Activated T-helper 1 cell treated with anti-CD3 and anti-CD28 coated beads, Interleukin-12 subunit alpha, Interleukin-12 subunit beta, Interleukin-2, Interleukin-4 antibody, amounts not matched to agents 30 ng/mL and 10 ng/mL and 1 ng/mL, durations not matched to agents 14 hours and 24 hours and 36 hours (primary cell): Measurements from ENCODE around the gene TMEM150B. TPM values are rescaled to one million over a fixed set of nuclear protein-coding genes. Genes with fewer than 3 reads are reported as not detected.
A peak's percentile ranks its signal among the peaks of the same experiment; 100 is the strongest.

ENCODE experiments used
- DNase-seq: peaks from one replicate; pipeline ENCODE4 v3.0.0; 2021; ENCODE audit warnings: low spot score
- H3K27ac Mint-ChIP-seq: one replicate; pipeline ENCODE4 v1.8.0; 2021; ENCODE audit warnings: mild to moderate bottlenecking, mixed read lengths
- H3K27me3 Mint-ChIP-seq: one replicate; pipeline ENCODE4 v1.8.0; 2022; ENCODE audit warnings: mild to moderate bottlenecking, moderate library complexity, mixed read lengths; ENCODE audit not compliant: insufficient read depth
- H3K36me3 Mint-ChIP-seq: one replicate; pipeline ENCODE4 v1.8.0; 2021; ENCODE audit warnings: low read depth, mixed read lengths
- H3K4me1 Mint-ChIP-seq: one replicate; pipeline ENCODE4 v1.8.0; 2021; ENCODE audit warnings: low read depth, mixed read lengths
- H3K4me3 Mint-ChIP-seq: one replicate; pipeline ENCODE4 v1.8.0; 2021; ENCODE audit warnings: mild to moderate bottlenecking, moderate library complexity, mixed read lengths
- H3K9me3 Mint-ChIP-seq: one replicate; pipeline ENCODE4 v1.8.0; 2021; ENCODE audit warnings: mixed read lengths
- intact Hi-C: fragments of 100-400 bp; cut with micrococcal nuclease; formaldehyde crosslinking; loops from one replicate; pipeline ENCODE4 v1.15.1; 2024
- total RNA-seq: library from RNA; stranded (reverse); gene quantifications from 2 replicates; pipeline ENCODE4 v1.2.3, GENCODE V29; 2022

TMEM150B gene
- total RNA-seq, 1 donor from 2014 or later = not detected

DNA sequence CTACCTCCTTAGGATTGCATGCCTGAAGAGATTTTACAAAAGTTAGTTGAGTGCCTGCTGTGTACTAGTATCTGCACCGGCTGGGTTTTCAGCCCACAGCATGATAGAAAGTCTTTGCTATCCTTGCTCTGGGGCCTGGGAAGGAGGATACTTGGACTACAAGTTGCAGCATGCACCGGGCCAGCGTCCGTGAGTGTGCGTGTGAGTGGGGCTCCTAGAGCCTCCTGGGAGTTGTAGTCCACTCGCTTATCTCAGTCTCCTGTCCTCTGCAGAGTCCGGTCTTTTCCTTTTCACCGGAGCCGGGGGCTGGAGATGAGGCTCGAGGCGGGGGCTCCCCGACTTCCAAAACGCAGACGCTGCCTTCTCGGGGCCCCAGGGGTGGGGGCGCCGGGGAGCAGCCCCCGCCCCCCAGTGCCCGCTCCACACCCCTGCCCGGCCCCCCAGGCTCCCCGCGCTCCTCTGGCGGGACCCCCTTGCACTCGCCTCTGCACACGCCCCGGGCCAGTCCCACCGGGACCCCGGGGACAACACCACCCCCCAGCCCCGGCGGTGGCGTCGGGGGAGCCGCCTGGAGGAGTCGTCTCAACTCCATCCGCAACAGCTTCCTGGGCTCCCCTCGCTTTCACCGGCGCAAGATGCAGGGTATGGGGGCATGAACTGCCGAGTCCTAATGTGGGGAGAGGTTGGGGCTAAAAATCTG is 20.7 kb downstream of the TMEM150B start:
- DNase-seq = no peak
- Mint-ChIP-seq H3K36me3 (peaks cover 4% of the 10 kb centered on the region), H3K4me1 (peaks cover 17% of the 10 kb centered on the region), H3K4me3 (no peak overlapping the region), H3K9me3 (no peaks in the 10 kb centered on the region), H3K27me3 (no peaks in the 10 kb centered on the region), H3K27ac (no peak overlapping the region)
- intact Hi-C loops = loop anchor here (10.0 kb wide), 1 partner anchor 190 kb away; the partner anchor contains the start of gene PPP1R12C

DNA sequence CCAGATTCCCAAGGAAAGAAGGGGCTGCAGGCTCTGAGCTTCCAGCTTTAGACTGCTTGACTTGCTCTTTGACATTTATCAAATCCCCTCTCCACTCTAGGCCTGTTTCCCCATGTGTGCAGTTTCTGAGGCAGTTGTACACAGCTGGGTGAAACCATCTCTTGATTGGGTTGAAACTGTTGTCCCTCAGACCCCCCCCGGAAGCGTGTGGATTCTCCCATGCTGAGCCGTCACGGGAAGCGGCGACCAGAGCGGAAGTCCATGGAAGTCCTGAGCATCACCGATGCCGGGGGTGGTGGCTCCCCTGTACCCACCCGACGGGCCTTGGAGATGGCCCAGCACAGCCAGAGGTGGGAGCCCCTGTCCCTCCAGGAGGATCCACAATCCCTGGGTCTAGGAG is 21.7 kb downstream of the TMEM150B start:
- no peaks in the 10 kb centered on the region for H3K27me3 Mint-ChIP-seq
- no peak overlapping the region for H3K4me3 Mint-ChIP-seq
- peaks cover 17% of the 10 kb centered on the region for H3K4me1 Mint-ChIP-seq
- intact Hi-C loops = loop anchor here (10.0 kb wide), 1 partner anchor 189 kb away; the partner anchor contains the start of gene PPP1R12C
- no peaks in the 10 kb centered on the region for H3K9me3 Mint-ChIP-seq
- no peak for DNase-seq
- peaks cover 4% of the 10 kb centered on the region for H3K36me3 Mint-ChIP-seq
- no peak overlapping the region for H3K27ac Mint-ChIP-seq

DNA sequence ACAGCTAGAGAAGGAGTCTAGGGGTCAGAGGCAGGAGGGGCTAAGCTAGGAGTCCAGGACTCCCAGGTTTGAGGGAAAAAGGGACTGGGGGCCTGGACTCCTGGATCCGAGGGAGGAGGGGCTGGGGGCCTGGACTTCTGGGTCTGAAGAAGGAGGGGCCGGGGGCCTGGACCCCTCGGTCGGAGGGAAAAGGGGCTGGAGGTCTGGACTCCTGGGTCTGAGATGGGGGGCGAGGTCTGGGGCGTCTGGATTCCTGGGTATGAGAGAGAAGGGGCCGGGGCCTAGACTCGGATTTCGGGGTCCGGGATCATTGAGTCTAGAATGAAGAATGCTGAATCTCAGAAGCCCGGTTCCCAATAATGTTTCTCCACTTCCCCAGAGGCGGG is 22.8 kb downstream of the TMEM150B start:
- H3K27ac Mint-ChIP-seq = peak overlapping the region; percentile 88
- peak overlapping the region; percentile 88 for H3K4me3 Mint-ChIP-seq
- no peaks in the 10 kb centered on the region for H3K9me3 Mint-ChIP-seq
- peaks cover 4% of the 10 kb centered on the region for H3K36me3 Mint-ChIP-seq
- DNase-seq = no peak
- peaks cover 17% of the 10 kb centered on the region for H3K4me1 Mint-ChIP-seq
- no peaks in the 10 kb centered on the region for H3K27me3 Mint-ChIP-seq
- intact Hi-C loops = loop anchor here (1.0 to 10.0 kb wide), 2 partner anchors 116 to 188 kb away; partner anchors contain the start of gene PPP1R12C

DNA sequence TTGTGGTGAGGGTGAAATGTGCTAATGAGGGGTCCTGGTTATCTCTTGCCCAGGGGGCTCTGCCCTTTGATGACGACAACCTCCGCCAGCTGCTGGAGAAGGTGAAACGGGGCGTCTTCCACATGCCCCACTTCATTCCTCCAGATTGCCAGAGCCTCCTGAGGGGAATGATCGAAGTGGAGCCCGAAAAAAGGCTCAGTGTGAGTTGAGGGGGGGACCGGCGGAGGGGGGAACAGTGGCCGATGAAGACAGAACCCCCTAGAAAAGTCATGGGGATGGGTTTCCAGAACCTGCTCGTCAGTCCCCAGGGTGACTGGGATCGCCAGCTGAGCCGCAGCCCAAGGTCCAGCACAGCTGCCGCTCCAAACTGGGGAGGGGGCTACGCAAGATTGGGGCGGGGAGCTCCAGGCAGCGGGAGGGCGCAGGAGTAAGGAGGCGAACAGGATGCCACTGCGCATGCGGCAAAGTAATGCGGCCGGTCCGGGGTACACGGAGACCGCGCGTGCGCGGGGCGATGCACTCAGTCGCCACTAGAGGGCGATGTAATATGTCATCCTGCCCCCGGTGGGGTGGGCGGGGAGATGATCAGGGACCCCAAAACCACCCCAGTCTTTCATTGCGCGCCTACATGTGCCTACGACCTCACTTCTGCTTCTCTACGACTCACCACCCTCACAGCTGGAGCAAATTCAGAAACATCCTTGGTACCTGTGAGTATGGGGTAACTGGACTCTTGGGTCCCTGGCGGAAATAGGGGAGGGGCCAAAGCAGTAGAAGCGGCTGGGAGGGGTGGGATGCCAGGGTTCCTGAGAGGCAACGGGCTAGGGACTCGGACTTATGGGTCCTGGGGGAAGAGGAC is 23.5 kb downstream of the TMEM150B start:
- Mint-ChIP-seq H3K9me3 (no peaks in the 10 kb centered on the region), H3K36me3 (peaks cover 4% of the 10 kb centered on the region), H3K4me1 (peaks cover 17% of the 10 kb centered on the region), H3K27ac (peak overlapping the region; percentile 88), H3K4me3 (peak overlapping the region; percentile 88), H3K27me3 (no peaks in the 10 kb centered on the region)
- DNase-seq = peak; percentile 91
- intact Hi-C loops = loop anchor here (1.0 to 10.0 kb wide), 7 partner anchors 21 to 187 kb away; partner anchors contain the start of genes HSPBP1, KMT5C, PPP1R12C and PPP6R1

DNA sequence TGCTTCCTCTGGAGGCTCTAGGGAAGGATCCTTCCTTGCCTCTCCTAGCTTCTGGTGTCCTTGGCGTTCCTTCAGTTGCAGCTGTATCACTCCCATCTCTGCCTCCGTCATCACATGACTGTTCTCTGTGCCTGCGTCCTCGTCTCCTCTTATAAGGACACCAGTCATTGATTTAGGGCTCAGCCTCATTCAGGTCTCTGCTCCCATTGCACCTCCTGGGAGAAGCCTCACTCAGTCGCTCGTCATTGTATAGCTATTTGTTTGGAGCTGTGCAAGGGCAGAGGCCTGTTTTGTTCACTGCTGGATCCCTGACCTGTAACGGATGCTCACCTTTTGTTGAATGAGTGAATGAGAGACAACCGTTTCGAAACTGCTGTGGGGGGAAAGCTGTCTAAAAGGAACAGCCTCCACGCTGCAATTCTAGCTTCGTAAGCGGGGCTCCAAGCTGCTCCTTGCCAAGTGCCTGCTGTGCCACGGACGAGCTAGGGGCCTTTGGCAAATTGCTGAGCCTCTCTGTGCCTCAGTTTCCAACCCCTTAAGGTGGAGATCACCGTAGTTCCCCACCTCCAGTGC is 24.2 kb downstream of the TMEM150B start:
- no peaks in the 10 kb centered on the region for H3K27me3 Mint-ChIP-seq
- H3K36me3 Mint-ChIP-seq = peaks cover 4% of the 10 kb centered on the region
- H3K27ac Mint-ChIP-seq = peak overlapping the region; percentile 88
- peaks cover 17% of the 10 kb centered on the region for H3K4me1 Mint-ChIP-seq
- no peak for DNase-seq
- peak overlapping the region; percentile 88 for H3K4me3 Mint-ChIP-seq
- intact Hi-C loops = loop anchor here (1.0 to 10.0 kb wide), 6 partner anchors 21 to 186 kb away; partner anchors contain the start of genes HSPBP1, KMT5C, PPP1R12C and PPP6R1
- H3K9me3 Mint-ChIP-seq = no peaks in the 10 kb centered on the region

DNA sequence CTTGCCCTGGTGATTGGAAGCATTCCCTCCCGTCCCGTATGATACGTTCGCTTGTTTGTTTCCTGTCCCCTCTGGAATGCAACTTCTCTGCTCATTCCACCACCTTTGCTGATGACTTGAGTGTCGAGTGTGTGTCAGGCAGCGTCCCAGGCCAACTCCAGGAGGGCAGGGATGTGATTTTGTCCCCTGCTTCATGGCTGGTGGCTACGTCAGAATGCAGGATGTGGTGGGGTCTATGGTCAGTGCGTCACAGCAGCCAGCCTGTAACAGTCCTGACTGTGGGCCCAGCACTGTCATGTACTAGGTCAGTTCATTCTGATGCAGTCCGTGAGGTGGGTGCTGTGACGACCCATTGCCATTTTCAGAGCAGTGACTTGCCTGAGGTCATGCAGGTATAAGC is 25.1 kb downstream of the TMEM150B start:
- intact Hi-C loops = loop anchor here (10.0 kb wide), 1 partner anchor 185 kb away; the partner anchor contains the start of gene PPP1R12C
- no peak for DNase-seq
- H3K36me3 Mint-ChIP-seq = no peaks in the 10 kb centered on the region
- H3K27me3 Mint-ChIP-seq = no peaks in the 10 kb centered on the region
- H3K4me3 Mint-ChIP-seq = no peak overlapping the region
- H3K9me3 Mint-ChIP-seq = no peaks in the 10 kb centered on the region
- H3K27ac Mint-ChIP-seq = no peak overlapping the region
- H3K4me1 Mint-ChIP-seq = peaks cover 12% of the 10 kb centered on the region

DNA sequence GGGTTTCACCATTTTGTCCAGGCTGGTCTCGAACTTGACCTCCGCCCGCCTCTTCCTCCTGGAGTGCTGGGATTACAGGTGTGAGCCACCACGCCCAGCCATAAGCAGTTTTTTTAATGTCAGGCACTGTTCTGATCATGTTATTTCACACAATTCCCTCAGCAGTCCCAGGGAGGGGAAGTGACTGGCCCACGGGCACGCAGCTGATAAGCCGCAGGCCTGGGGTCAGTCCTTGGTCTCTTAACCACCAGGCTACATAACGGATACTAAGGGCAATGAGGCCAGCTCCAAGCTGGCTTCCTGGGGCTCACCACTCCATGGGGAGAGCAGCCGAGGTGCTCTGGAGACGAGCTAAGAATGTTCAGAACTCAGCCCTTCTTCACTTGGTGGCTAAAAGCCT is 27.9 kb downstream of the TMEM150B start:
- Mint-ChIP-seq H3K27me3 (no peaks in the 10 kb centered on the region), H3K27ac (no peak overlapping the region), H3K4me3 (no peak overlapping the region), H3K36me3 (no peaks in the 10 kb centered on the region), H3K4me1 (peaks cover 12% of the 10 kb centered on the region), H3K9me3 (no peaks in the 10 kb centered on the region)
- no peak for DNase-seq
- intact Hi-C loops = no loop called here

DNA sequence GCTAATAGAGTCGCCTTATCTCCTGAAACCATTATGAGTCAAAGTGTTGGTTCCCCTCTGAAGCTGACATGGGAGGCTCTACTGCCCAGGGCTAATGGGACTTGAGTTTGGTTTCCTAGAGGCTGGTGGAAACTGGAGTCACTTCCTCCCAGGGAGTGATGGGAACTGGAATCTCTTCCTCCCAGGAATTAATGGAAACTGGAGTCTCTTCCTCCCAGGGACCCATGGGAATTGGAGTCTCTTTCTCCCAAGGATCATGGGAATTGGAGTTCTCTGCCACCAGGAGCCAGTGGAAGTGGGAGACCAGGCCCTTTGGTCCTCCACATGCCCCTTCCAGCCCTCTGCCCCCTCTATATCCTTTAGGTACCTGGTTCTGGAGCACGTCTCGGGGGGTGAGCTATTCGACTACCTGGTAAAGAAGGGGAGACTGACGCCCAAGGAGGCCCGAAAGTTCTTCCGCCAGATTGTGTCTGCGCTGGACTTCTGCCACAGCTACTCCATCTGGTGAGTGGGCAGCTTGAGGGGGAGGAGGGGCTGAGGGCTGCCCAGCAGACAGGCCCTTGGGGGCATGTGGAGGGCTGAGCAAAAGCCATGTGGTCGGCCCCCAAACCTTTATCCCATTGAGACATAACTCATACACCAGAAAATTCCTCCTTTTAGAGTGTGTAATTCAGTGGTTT is 35.9 kb downstream of the TMEM150B start:
- Mint-ChIP-seq H3K4me3 (no peak overlapping the region), H3K27ac (no peak overlapping the region), H3K9me3 (no peaks in the 10 kb centered on the region), H3K4me1 (peaks cover 5% of the 10 kb centered on the region), H3K36me3 (no peaks in the 10 kb centered on the region), H3K27me3 (peaks cover 3% of the 10 kb centered on the region)
- no peak for DNase-seq
- intact Hi-C loops = no loop called here

DNA sequence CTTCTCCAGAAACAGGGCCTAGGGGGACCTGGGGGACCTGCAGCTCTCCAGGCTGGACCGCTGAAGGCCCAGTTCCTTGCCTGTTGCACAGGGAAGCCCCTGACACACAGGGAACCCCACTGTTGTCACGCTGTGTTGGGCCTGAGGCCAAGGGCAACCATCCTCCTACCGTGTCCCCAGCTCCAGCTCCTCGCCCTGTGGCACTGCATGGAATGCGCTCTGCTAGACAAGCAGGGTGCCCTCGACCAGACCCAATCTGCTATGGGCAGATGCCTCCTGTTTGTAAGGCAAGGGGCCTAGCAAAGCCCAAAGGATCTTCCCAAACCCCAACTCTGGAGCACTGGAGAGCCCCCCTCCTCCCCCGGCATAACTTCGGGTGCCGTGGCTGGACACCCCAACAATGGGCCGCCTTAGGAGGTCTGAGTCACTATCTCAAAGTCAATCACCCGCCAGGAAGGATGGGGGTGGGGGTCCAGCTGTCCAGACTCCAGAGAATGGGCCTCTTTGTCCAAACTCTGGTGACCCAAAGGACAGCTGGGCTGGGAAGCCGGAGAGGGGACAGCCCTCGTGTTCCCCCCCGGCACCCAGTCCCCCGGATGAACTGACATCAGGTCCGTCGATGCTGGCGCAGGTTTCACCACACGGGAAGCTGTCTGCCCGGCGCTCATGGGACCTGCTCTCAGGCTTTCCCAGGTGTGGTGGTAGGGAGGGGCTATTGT is 37.6 kb downstream of the TMEM150B start:
- Mint-ChIP-seq H3K9me3 (no peaks in the 10 kb centered on the region), H3K36me3 (no peaks in the 10 kb centered on the region), H3K27me3 (peaks cover 7% of the 10 kb centered on the region), H3K27ac (no peak overlapping the region), H3K4me1 (peaks cover 16% of the 10 kb centered on the region), H3K4me3 (no peak overlapping the region)
- DNase-seq = no peak
- intact Hi-C loops = no loop called here

DNA sequence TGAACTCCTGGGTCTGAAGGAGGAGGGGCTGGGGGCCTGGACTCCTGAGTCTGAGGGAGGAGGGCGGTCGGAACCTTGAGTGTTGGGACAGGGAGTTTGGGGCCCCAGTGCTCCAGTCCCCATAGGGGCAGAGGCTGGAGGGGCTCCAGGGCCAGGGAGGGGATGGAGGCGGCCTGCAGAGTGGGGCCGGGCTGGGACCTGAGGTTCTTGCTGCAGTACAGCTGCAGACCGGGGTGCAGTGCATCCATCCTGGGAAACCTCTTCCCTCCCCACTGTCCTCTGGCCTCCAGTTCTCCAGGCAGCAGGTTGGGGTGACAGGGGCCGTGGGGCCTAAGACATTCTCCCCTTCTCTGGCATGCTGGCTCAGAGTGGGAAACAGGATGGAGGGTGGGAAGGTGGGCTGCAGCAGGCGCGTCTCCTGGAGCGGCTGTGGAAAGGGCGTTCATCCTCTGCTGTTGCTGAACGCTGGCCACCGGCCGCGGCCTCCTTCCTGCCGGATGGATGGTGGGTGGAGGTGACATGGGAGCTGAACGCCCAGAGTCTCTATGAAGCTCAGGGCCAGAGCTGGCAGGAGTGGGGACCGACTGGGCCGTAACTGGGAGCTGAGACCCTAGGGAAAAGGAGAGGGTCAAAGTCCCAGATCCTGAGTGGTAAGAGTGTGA is 39.8 kb downstream of the TMEM150B start:
- Mint-ChIP-seq H3K9me3 (no peaks in the 10 kb centered on the region), H3K27ac (peak overlapping the region; percentile 65), H3K27me3 (peaks cover 7% of the 10 kb centered on the region), H3K4me3 (peak overlapping the region; percentile 56), H3K4me1 (peaks cover 23% of the 10 kb centered on the region), H3K36me3 (no peaks in the 10 kb centered on the region)
- intact Hi-C loops = no loop called here
- no peak for DNase-seq

DNA sequence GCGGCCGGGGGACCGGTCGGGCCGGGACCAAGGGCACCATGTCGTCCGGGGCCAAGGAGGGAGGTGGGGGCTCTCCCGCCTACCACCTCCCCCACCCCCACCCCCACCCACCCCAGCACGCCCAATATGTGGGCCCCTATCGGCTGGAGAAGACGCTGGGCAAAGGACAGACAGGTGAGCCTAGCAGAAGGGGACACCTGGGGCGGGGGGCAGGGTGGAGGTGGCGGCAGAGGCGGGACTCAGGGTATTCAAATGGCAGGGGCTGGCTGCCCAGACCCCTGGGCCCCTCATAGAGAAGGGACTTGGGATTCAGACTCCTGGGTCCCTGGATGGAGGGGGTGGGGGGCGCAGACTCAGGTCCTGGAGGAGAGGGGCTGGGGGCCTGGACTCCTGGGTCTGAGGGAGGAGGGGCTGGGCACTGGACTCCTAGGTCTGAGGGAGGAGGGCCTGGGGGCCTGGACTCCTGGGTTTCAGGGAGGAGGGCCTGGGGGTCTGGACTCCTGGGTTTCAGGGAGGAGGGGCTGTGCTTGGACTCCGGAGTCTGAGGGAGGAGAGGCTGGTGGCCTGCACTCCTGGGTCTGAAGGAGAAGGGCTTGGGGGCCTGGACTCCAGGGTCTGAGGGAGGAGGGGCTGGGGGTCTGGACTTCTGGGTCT is 40.6 kb downstream of the TMEM150B start:
- Mint-ChIP-seq H3K27me3 (peaks cover 7% of the 10 kb centered on the region), H3K36me3 (peaks cover 4% of the 10 kb centered on the region), H3K27ac (peak overlapping the region; percentile 65), H3K4me1 (peaks cover 30% of the 10 kb centered on the region), H3K4me3 (peak overlapping the region; percentile 56), H3K9me3 (no peaks in the 10 kb centered on the region)
- intact Hi-C loops = no loop called here
- no peak for DNase-seq
